ENCODE data around the gene ITIH4.

- TF ChIP-seq CTCF (IDR thresholded peaks at IDR 0.05), result no peak
- no peak for TF ChIP-seq EP300 (IDR thresholded peaks at IDR 0.05)
- no peak for TF ChIP-seq POLR2AphosphoS5 (IDR thresholded peaks at IDR 0.05)
These were observed 43.2 kb downstream of the ITIH4 start for GRCh38 chr3:52787246-52787645.
